NCI-H1436 (cell line): ENCODE results near the gene GPANK1.

Source experiments
- DNase-seq: peaks from one replicate; lab custom pipeline; 2025; lab: John Stamatoyannopoulos, UW

GPANK1 gene

GRCh38 chr6:31662124-31662723, 2.6 kb downstream of the GPANK1 start:
- no peak for DNase-seq

GRCh38 chr6:31661262-31662123, 3.3 kb downstream of the GPANK1 start:
- no peak for DNase-seq

- peak; percentile 72 for DNase-seq
Measured at GRCh38 chr6:31660381-31661261, 4.2 kb downstream of the GPANK1 start, which contains the start of gene C6orf47. Gene C6orf47, minus strand, starts transcription at chr6:31660778. Its CDS starts 831 bp downstream, at chr6:31659947.

- no peak for DNase-seq
Measured at GRCh38 chr6:31659649-31660380, 5.0 kb downstream of the GPANK1 start.

GRCh38 chr6:31658983-31659648, 5.7 kb downstream of the GPANK1 start:
- DNase-seq = no peak

GRCh38 chr6:31658158-31658688, 6.6 kb downstream of the GPANK1 start:
- DNase-seq = no peak

GRCh38 chr6:31657406-31658157, 7.2 kb downstream of the GPANK1 start:
- no peak for DNase-seq

GRCh38 chr6:31655349-31656237, 9.2 kb downstream of the GPANK1 start, which contains the start of gene APOM:
Gene APOM, plus strand, starts transcription at chr6:31655894. Its CDS starts 73 bp downstream, at chr6:31655967.
- DNase-seq = no peak

GRCh38 chr6:31654574-31655348, 10.0 kb downstream of the GPANK1 start:
- no peak for DNase-seq

GRCh38 chr6:31652925-31653724, 11.7 kb downstream of the GPANK1 start:
- peak; percentile 93 for DNase-seq

- DNase-seq = peak; percentile 70
Measured at GRCh38 chr6:31651602-31652191, 13.1 kb downstream of the GPANK1 start.

- DNase-seq = no peak
Measured at GRCh38 chr6:31645325-31645724, 19.5 kb downstream of the GPANK1 start.

- no peak for DNase-seq
Measured at GRCh38 chr6:31643818-31644454, 20.9 kb downstream of the GPANK1 start.

- DNase-seq = no peak
Measured at GRCh38 chr6:31642798-31643570, 21.8 kb downstream of the GPANK1 start.

- no peak for DNase-seq
Measured at GRCh38 chr6:31641370-31641769, 23.4 kb downstream of the GPANK1 start.

GRCh38 chr6:31640612-31641011, 24.2 kb downstream of the GPANK1 start:
- no peak for DNase-seq
